Adrenal gland (tissue), 12 donors: Measurements from ENCODE around the gene DOLPP1. TPM values are rescaled to one million over a fixed set of nuclear protein-coding genes. Genes with fewer than 3 reads are reported as not detected.

Experiments
- DNase-seq, 7 donors: peaks; one replicate each; pipeline ENCODE4 v3.0.0-alpha.2; 2019 to 2020
- H3K27ac ChIP-seq, 5 donors: fragments of 200-600 bp; sonication (generic) in 4 of 5; 1 replicate in 3 of 5; 2 replicates in 2 of 5; pipeline versions ENCODE4 v1.5.1 to v1.8.0; 2016 to 2020; ENCODE audit warnings: mild to moderate bottlenecking in 1 of 5
- H3K27me3 ChIP-seq: fragments of 200-600 bp; 2 replicates; pipeline ENCODE4 v1.8.0; 2021
- H3K36me3 ChIP-seq, 2 donors: fragments of 200-600 bp; replicated peaks in 1 of 2; 1 replicate in 1 of 2; 2 replicates in 1 of 2; pipeline versions ENCODE4 v1.5.1 to v1.8.0; 2018 to 2022
- H3K4me1 ChIP-seq, 2 donors: fragments of 200-600 bp; replicated peaks in 1 of 2; 1 replicate in 1 of 2; 2 replicates in 1 of 2; pipeline versions ENCODE4 v1.5.1 to v1.8.0; 2018 to 2021
- H3K4me3 ChIP-seq, 4 donors: fragments of 200-600 bp; sonication (generic) in 3 of 4; one replicate each; pipeline ENCODE4 v1.5.1; 2016 to 2018
- H3K9me3 ChIP-seq, 3 donors: fragments of 200-600 bp; sonication (generic) in 1 of 3; replicated peaks in 1 of 3; 1 replicate in 2 of 3; 2 replicates in 1 of 3; pipeline versions ENCODE4 v1.5.1 to v1.8.0; 2016 to 2021
- POLR2A ChIP-seq, 2 donors: fragments of 450-650 bp; IDR thresholded peaks; one replicate each; pipeline ENCODE4 v1.6.1; 2017; ENCODE audit warnings: antibody characterized with exemption in 2 of 2, mild to moderate bottlenecking in 2 of 2, moderate library complexity in 1 of 2
- WGBS, 4 donors: extraction: QIAGEN DNeasy Blood & Tissue Kit in 2 of 4; methylation state at CpG; one replicate each; pipeline versions ENCODE4 v1.1.5 to v1.1.7; 2013 to 2017; 5-methylcytosine and 5-hydroxymethylcytosine counted together
- intact Hi-C, 2 donors: fragments of 100-400 bp; cut with DNase I; formaldehyde crosslinking; loops; one replicate each; pipeline versions ENCODE4 v1.14.1 to v1.15.0; 2022 to 2023
- polyA plus RNA-seq, 3 donors: library from polyadenylated mRNA; stranded (reverse); fragments of 200-250 nt in 2 of 3; fragments of 350-450 nt in 1 of 3; fragmentation: Illumina TruSeq in 1 of 3; extraction: RNeasy Lipid Tissue Mini Kit (QIAGEN cat#74804) in 1 of 3; gene quantifications; one replicate each; pipeline ENCODE4 v1.2.3, GENCODE V29; 2013 to 2014
- total RNA-seq, 9 donors: library from RNA; depleted of rRNA in 4 of 9; stranded (reverse); fragments of >200 nt in 4 of 9; fragments of 120-200 nt in 1 of 9; fragmentation: NEBNext Ultra II Directional in 1 of 9; extraction: Animal tissue kit (Norgen Biotek cat#: 25700) in 1 of 9; gene quantifications; one replicate each; pipeline versions ENCODE4 v1.1.0 to v1.2.4, GENCODE V29; 2013 to 2023
- TF ChIP-seq, protein P1 (sequence below), 6 experiments: fragments of 450-650 bp in 4 of 6; fragments of 200-600 bp in 2 of 6; sonication (generic) in 1 of 6; IDR thresholded peaks; 1 replicate in 5 of 6; 2 replicates in 1 of 6; pipeline versions ENCODE4 v1.5.1 to v1.8.0; 2016 to 2021; ENCODE audit warnings: antibody characterized with exemption in 6 of 6, mild to moderate bottlenecking in 2 of 6, moderate library complexity in 1 of 6
- donor health status: healthy with polysubstance abuse.
- donor health status: Bipolar disorder and iron deficiency.
- donor health status: DM: yes; HTN: yes; CAD: no.
- donor health status: DM: no; HTN: no; CAD: no.
- donor health status: DM: no; HTN: no; CAD: no.
- donor health status: DM: yes; HTN: yes; CAD: no.

The DOLPP1 gene
- total and polyA plus RNA-seq, 12 donors, result 4.4 to 31.8 (median 19.2) TPM

DNA sequence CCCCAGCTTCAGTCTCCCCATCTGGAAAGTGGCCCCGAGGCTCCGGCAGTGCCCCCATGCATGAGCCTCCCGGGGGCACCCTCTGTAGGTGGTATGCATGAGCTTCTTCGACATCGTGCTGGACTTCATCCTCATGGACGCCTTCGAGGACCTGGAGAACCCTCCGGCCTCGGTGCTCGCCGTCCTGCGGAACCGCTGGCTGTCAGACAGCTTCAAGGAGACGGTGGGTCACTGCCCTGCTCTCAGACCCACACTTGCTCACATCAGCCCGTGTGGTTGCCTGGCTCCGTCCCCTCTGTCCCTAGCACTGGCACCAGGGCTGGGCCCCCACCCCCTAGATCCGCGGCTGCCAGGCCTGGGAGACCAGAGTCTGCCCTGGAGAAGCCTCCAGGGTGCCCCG, 12.8 kb upstream of the DOLPP1 start:
- H3K27me3 ChIP-seq, result no peaks in the 10 kb centered on the region
- intact Hi-C loops, result no loop called here
- no peak overlapping the region for H3K27ac ChIP-seq
- TF ChIP-seq POLR2A (IDR thresholded peaks at IDR 0.05), result no peak
- TF ChIP-seq, protein P1, sequence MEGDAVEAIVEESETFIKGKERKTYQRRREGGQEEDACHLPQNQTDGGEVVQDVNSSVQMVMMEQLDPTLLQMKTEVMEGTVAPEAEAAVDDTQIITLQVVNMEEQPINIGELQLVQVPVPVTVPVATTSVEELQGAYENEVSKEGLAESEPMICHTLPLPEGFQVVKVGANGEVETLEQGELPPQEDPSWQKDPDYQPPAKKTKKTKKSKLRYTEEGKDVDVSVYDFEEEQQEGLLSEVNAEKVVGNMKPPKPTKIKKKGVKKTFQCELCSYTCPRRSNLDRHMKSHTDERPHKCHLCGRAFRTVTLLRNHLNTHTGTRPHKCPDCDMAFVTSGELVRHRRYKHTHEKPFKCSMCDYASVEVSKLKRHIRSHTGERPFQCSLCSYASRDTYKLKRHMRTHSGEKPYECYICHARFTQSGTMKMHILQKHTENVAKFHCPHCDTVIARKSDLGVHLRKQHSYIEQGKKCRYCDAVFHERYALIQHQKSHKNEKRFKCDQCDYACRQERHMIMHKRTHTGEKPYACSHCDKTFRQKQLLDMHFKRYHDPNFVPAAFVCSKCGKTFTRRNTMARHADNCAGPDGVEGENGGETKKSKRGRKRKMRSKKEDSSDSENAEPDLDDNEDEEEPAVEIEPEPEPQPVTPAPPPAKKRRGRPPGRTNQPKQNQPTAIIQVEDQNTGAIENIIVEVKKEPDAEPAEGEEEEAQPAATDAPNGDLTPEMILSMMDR (IDR thresholded peaks at IDR 0.05), result no peak
- no peaks in the 10 kb centered on the region for H3K9me3 ChIP-seq
- WGBS, 4 donors, result 92 to 93% (median 93%) methylated on average over 7 to 19 of the region's 19 CpGs
- DNase-seq, result no peak
- peaks cover 15 to 18% of the 10 kb centered on the region in 2 donors for H3K4me1 ChIP-seq
- no peak overlapping the region for H3K4me3 ChIP-seq
- peaks cover 0 to 58% of the 10 kb centered on the region in 2 donors for H3K36me3 ChIP-seq

GRCh38 chr9:129068990-129069861, 11.7 kb upstream of the DOLPP1 start:
- Histone ChIP-seq H3K4me1 (peaks cover 15 to 18% of the 10 kb centered on the region in 2 donors), H3K36me3 (peaks cover 0 to 49% of the 10 kb centered on the region in 2 donors), H3K4me3 (no peak overlapping the region), H3K27me3 (no peaks in the 10 kb centered on the region), H3K27ac (peak overlapping the region; percentile 43 to 91 (median 83)), H3K9me3 (no peaks in the 10 kb centered on the region)
- TF ChIP-seq, protein P1 (IDR thresholded peaks at IDR 0.05), result peak in 4 of 6 experiments; percentile 30 to 45 (median 36)
- peak in 1 of 2 donors; percentile 87 for TF ChIP-seq POLR2A (IDR thresholded peaks at IDR 0.05)
- peak; percentile 82 to 97 (median 96) for DNase-seq
- intact Hi-C loops, result no loop called here
- WGBS, 4 donors, result 42 to 58% (median 53%) methylated on average over 7 to 31 of the region's 31 CpGs

DNA sequence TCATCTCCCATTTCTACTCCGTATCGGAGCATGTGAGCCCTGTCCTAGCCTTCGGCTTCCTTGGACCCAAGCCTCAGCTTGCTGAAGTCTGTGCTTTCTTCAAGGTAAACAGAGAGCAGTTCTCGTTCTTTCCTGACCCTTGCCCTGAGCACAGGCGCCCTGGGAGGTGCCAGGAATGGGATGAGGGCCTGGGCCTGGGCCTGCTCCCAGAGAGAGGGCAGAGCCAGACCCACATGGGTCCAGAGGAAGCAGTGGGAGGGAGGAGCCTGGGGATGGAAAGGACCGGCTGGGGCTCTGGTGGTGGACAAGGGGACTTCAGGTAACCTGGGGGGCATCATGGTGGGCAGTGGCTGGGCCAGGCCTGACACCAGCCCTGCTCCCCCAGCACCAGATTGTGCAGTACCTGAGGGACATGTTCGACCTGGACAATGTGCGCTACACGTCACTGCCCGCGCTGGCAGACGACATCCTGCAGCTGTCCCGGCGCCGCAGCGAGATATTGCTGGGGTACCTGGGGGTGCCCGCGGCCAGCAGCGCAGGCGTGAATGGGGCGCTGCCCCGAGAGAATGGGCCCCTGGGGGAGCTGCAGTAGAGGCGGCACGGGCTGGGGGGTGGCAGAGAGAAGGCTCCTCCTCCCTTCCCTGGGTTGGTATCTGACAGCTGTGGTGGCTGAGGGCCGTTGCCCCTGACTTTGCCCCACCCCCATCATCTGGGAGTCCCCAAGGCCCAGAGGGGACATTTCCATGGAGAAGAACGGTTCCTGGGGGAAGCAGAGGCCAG, 10.9 kb upstream of the DOLPP1 start:
- Histone ChIP-seq H3K27me3 (no peaks in the 10 kb centered on the region), H3K4me1 (peaks cover 15 to 18% of the 10 kb centered on the region in 2 donors), H3K4me3 (no peak overlapping the region), H3K36me3 (peaks cover 0 to 43% of the 10 kb centered on the region in 2 donors), H3K9me3 (no peaks in the 10 kb centered on the region), H3K27ac (peak overlapping the region in 4 of 5 donors; percentile 80 to 91 (median 86))
- WGBS, 4 donors, result 71 to 84% (median 82%) methylated on average over 14 to 26 of the region's 26 CpGs
- peak in 1 of 7 donors; percentile 35 for DNase-seq
- TF ChIP-seq POLR2A (IDR thresholded peaks at IDR 0.05), result no peak
- TF ChIP-seq, protein P1 (IDR thresholded peaks at IDR 0.05), result no peak
- intact Hi-C loops, result no loop called here
